Psoas muscle (tissue), 8 donors: Measurements from ENCODE around the gene CACNB2. TPM values are rescaled to one million over a fixed set of nuclear protein-coding genes. Genes with fewer than 3 reads are reported as not detected.

Experiments
- ATAC-seq, 4 donors: fragments of 200-7000 bp; cut with Tn5 transposase; one replicate each; pipeline ENCODE4 v1.9.1; 2020; ENCODE audit warnings: moderate library complexity in 3 of 4, mild to moderate bottlenecking in 2 of 4
- DNase-seq, 2 donors: peaks; one replicate each; pipeline ENCODE4 v3.0.0-alpha.2; 2020
- H3K27ac ChIP-seq: fragments of 200-600 bp; one replicate; pipeline ENCODE4 v1.8.0; 2022
- H3K27me3 ChIP-seq, 3 donors: fragments of 200-600 bp in 1 of 3; one replicate each; pipeline versions ENCODE4 v1.6.1 to v1.8.0; 2013 to 2022; ENCODE audit warnings: low read length in 2 of 3, mild to moderate bottlenecking in 2 of 3, moderate library complexity in 1 of 3; ENCODE audit not compliant: insufficient read depth in 3 of 3
- H3K36me3 ChIP-seq, 2 donors: fragments of 200-600 bp in 1 of 2; one replicate each; pipeline versions ENCODE4 v1.6.1 to v1.8.0; 2013 to 2022; ENCODE audit warnings: low read depth in 1 of 2, mild to moderate bottlenecking in 1 of 2, moderate library complexity in 1 of 2; ENCODE audit not compliant: insufficient read depth in 1 of 2
- H3K4me1 ChIP-seq: fragments of 200-600 bp; one replicate; pipeline ENCODE4 v1.8.0; 2022
- H3K4me3 ChIP-seq: fragments of 200-600 bp; one replicate; pipeline ENCODE4 v1.8.0; 2022; ENCODE audit warnings: mild to moderate bottlenecking
- H3K9me3 ChIP-seq: fragments of 200-600 bp; one replicate; pipeline ENCODE4 v1.8.0; 2022
- CTCF ChIP-seq: fragments of 200-600 bp; IDR thresholded peaks from one replicate; pipeline ENCODE4 v1.8.0; 2022; ENCODE audit warnings: antibody characterized with exemption
- WGBS, 3 donors: extraction: QIAGEN DNeasy Blood & Tissue Kit; methylation state at CpG; one replicate each; pipeline versions ENCODE4 v1.1.6 to v1.1.7; 2013; 5-methylcytosine and 5-hydroxymethylcytosine counted together
- intact Hi-C, 2 donors: fragments of 100-400 bp; cut with DNase I; formaldehyde crosslinking; loops; one replicate each; pipeline versions ENCODE4 v1.11.0 to v1.14.2; 2022
- polyA plus RNA-seq, 3 donors: library from polyadenylated mRNA; stranded (reverse); fragments of 200-250 nt; gene quantifications; one replicate each; pipeline ENCODE4 v1.2.3, GENCODE V29; 2013
- total RNA-seq, 4 donors: library from RNA; stranded (reverse); fragmentation: NEBNext Ultra II Directional in 2 of 4; extraction: Animal tissue kit (Norgen Biotek cat#: 25700) in 2 of 4; gene quantifications; one replicate each; pipeline versions ENCODE4 v1.2.1 to v1.2.4, GENCODE V29; 2021 to 2023
- donor health status: healthy with polysubstance abuse.
- donor health status: DM: no; HTN: no; CAD: no; lungs with moderate emphysema.
- donor health status: Bipolar disorder and iron deficiency.
- donor health status: healthy.
- donor health status: DM: yes; HTN: yes; CAD: no.
- donor health status: DM: no; HTN: no; CAD: no.
- donor health status: DM: no; HTN: no; CAD: no.
- donor health status: DM: yes; HTN: yes; CAD: no.

CACNB2 gene
- total and polyA plus RNA-seq, 7 donors = 0.20 to 0.71 (median 0.43) TPM

GRCh38 chr10:18483516-18484186 is 343.4 kb downstream of the CACNB2 start:
- DNase-seq (no peak), ATAC-seq (no peak)
- 65 to 69% (median 68%) methylated on average over 11 of the region's 11 CpGs for WGBS, 3 donors
- no peak for TF ChIP-seq CTCF
- Histone ChIP-seq H3K4me3 (no peak overlapping the region), H3K36me3 (no peaks in the 10 kb centered on the region), H3K27me3 (no peaks in the 10 kb centered on the region), H3K27ac (no peak overlapping the region), H3K9me3 (no peaks in the 10 kb centered on the region), H3K4me1 (no peaks in the 10 kb centered on the region)
- intact Hi-C loops = no loop called here

GRCh38 chr10:18486438-18486837 is 346.2 kb downstream of the CACNB2 start:
- DNase-seq (no peak), ATAC-seq (no peak)
- Histone ChIP-seq H3K27me3 (no peaks in the 10 kb centered on the region), H3K27ac (no peak overlapping the region), H3K9me3 (no peaks in the 10 kb centered on the region), H3K4me3 (no peak overlapping the region), H3K36me3 (no peaks in the 10 kb centered on the region), H3K4me1 (no peaks in the 10 kb centered on the region)
- no peak for TF ChIP-seq CTCF
- intact Hi-C loops = no loop called here
- WGBS, 3 donors = 58 to 72% (median 61%) methylated on average over 3 of the region's 3 CpGs

GRCh38 chr10:18490755-18491154 is 350.5 kb downstream of the CACNB2 start:
- no peak for DNase-seq
- no peak for ATAC-seq
- Histone ChIP-seq H3K27ac (no peak overlapping the region), H3K27me3 (no peaks in the 10 kb centered on the region), H3K36me3 (no peaks in the 10 kb centered on the region), H3K4me3 (no peak overlapping the region), H3K9me3 (no peaks in the 10 kb centered on the region), H3K4me1 (no peaks in the 10 kb centered on the region)
- WGBS, 3 donors = 90 to 94% (median 92%) methylated on average over 4 of the region's 4 CpGs
- intact Hi-C loops = no loop called here
- TF ChIP-seq CTCF = no peak

GRCh38 chr10:18497806-18498369 is 357.7 kb downstream of the CACNB2 start:
- H3K36me3 ChIP-seq = no peaks in the 10 kb centered on the region
- 72 to 74% (median 73%) methylated on average over 8 of the region's 8 CpGs for WGBS, 3 donors
- intact Hi-C loops = no loop called here

More at GRCh38 chr10:18497806-18498369, 357.7 kb downstream of the CACNB2 start:
- Histone ChIP-seq H3K4me3 (no peak overlapping the region), H3K4me1 (no peaks in the 10 kb centered on the region), H3K27me3 (no peaks in the 10 kb centered on the region), H3K27ac (no peak overlapping the region), H3K9me3 (no peaks in the 10 kb centered on the region)
- DNase-seq = no peak
- TF ChIP-seq CTCF = no peak
- ATAC-seq = no peak
